NK-92 treated with Interleukin-12 subunit alpha and Interleukin-12 subunit beta, amount 100 ng/mL, for 24 hours (cell line): Measurements from ENCODE around the gene CLMP.

Experiments used
- DNase-seq: peaks from one replicate; lab custom pipeline; 2025; lab: John Stamatoyannopoulos, UW

Gene CLMP, protein sequence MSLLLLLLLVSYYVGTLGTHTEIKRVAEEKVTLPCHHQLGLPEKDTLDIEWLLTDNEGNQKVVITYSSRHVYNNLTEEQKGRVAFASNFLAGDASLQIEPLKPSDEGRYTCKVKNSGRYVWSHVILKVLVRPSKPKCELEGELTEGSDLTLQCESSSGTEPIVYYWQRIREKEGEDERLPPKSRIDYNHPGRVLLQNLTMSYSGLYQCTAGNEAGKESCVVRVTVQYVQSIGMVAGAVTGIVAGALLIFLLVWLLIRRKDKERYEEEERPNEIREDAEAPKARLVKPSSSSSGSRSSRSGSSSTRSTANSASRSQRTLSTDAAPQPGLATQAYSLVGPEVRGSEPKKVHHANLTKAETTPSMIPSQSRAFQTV

DNA sequence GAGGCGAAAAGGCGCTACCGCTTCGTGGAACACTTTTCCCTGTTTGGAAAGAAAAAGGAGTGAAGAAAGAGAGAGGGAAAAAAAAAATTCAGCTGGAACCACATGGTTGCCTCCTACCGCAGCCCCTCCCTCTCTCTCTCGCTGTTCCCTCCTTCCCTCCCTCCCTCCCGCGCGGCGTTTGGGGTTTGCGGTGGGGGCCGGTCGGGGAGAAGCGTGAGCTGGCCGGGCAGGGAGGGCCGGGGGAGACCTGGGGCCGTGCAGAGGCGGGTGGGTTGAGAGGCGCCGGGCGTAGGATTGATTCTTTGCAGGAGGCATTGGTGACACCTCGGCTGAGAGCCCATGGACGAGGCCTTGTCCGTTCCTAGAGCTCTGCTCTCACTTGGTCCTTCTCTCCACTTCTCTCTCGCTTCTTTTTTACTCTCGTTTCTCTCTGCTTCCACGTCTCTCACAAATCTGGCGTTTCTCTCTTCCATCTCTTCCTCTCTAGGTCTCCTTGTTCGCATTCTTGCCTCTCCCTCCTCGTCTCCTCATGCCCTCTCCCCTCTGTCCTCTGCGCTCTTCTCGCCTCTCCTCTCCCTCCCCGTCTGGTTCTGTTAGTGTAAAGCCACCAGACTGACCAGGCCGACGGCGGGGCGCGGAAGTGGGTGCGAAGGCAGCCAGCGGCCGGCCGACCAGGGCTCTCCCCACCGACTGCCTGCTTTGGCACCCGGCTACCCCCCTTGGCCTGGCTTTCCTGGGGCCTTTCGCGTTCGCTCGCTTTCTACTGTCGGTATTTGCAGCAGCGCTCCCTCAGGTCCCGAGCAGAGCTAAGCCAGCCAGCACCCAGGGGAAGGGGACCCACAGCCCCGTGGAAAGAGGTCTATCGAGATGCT lies at the start of gene CLMP:
CLMP (minus strand) TSS at position 61 of the 872 bp plus-strand sequence. CDS start 308 bp downstream, outside the sequence.
- DNase-seq: no peak

DNA sequence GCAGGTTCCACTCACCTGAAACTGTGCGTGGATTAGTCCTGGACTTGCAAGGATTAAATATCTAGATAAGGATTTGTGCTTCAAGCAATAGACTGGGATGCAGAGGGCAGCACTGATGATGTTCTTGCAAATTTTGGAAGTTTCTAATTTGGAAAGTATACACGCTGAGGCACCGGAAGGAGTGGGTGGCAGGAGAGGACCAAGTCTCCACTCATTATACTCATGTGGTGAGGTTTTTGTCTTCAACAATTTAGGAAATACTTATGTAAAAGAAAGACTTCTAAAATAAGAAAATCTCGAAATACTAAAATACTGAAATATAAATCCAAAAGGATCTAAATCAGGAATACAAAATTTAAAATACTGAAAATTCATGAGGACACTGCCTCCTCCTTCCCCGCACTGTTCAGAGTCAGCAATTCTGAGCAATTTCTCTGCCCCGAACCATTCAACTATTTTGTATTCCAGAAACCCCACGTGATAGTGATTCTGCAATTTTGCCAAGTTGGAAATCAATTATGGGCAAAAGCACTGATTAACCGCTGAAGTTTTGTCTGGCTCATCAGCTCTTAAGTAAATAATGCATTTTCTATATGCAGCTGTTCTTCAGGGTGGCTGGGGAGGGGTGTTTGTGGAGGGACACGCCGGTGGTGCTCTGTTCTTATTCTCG lies 47.0 kb upstream of the CLMP start:
- no peak for DNase-seq

DNA sequence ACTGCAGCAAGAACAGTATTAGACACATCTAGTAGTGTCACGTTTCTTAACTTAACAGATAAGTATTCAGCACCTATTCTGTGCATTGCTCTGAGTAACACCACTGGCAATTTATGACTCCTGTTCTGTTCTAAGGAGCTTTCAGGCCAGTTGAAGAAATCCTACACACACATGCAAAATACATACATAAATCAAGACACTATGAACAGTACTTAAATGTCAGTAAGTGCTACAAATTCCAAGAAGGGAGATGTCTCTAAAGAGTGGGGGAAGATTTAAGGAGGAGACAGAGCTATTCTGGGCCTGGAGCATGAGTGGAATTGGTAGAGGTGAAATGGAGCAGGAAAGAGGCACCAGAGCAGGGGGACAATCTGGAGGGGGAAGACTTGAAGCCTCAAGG lies 46.2 kb upstream of the CLMP start:
- DNase-seq: no peak

DNA sequence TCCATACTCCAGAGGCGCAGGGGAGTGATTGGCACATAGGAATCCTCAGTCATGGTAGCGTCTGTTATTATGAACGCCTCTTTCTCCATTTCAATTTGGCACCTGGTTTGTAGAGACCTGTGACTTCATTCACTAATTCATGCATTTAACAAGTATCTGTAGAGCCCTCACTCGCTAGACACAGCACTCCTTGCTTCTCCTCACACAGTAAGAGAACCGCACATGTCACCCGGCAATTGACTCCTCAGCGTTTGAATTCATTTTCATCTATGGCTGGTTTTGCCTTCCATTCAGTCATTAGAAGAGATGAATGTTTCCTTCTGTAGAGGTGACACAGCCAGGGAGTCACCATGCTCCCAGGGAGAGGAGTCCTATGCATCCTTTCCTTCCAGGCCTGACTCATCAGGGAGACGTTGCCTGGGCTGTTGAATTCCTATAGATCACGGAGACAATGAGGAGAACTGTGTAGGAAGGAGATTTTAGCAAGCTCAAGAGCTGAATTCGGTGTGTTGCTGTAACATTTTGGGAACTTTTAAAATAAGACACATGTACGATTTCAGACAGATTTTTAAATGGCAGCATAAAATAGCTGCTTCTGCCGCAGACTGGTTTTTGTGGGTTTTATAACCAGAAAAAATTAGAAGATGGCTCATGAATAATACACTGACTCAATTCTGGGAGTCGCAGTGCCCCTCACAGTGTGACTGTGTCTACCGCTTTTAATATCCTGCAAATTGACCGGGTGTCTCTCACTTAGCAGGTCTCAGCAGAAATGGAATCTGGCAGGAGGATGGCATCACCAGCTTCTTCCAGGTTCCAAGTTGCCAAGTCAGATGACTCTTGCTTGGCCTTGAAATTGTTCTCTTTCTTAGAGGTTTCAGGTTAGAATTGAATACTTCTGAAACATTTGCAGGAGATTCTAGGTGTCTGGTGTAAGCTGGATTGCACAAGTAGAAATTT lies 44.4 kb upstream of the CLMP start:
- DNase-seq: no peak

DNA sequence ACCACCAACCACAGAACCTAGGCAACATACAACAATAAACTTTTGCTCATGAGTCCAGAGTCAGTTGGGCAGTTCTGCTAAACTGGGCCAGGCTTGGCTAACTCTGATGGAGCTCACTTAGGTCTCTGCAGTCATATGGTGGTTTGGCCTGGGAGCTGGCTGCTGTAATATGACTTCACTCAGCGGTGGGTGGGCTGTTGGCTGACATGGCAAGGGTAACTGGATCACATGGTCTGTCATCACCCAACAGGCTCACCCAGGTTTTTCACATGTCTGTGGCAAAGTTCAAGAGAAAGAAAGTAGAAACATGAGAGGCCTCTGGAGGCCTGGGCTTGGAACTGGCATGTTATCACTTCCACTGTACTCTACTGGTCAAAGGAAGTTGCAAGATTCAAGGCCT lies 43.2 kb upstream of the CLMP start:
- no peak for DNase-seq

DNA sequence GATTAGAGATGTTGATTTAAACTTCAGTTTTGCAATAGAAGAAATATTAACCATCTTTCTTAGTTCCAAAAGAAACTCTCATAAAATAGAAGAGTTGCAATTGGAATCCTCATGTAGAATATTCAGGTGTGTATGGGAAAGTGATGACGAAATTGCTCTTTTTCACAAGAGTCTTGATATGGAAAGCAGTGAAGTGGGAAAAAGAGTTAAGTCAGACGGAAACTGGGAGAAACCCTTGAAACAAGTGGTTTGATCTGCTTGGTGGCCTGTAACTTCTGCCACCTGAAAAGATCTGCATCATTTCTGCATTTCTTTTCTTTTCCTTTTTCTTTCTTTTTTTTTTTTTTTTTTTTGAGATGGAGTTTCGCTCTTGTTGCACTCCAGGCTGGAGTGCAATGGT lies 41.8 kb upstream of the CLMP start:
- no peak for DNase-seq

DNA sequence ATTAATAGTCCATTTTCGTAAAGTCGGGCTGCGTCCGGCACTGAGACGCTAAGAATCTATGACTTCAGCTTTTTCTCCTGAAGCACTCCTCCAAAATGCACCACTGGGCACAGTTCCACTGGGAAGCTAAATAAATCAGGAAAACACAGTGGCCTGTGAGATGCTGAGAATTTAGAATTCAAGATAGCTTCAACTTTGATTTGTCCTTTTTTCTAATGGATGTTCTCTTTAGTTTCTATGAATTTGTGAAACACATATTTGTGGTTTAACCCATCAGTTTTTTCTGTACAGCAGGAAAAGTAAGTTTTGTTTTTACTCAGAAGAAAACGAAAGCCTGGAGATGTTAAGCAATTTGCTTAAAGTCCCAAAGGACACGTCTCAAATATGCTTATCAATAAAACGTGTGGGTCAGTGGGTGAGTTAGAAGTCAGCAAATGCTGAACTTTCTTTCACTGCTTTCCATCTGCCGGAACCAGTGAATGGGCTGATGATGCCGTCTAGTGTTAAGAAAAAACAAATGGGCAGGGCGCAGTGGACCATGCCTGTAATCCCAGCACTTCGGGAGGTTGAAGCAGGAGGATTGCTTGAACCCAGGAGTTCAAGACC lies 40.7 kb upstream of the CLMP start:
- no peak for DNase-seq

DNA sequence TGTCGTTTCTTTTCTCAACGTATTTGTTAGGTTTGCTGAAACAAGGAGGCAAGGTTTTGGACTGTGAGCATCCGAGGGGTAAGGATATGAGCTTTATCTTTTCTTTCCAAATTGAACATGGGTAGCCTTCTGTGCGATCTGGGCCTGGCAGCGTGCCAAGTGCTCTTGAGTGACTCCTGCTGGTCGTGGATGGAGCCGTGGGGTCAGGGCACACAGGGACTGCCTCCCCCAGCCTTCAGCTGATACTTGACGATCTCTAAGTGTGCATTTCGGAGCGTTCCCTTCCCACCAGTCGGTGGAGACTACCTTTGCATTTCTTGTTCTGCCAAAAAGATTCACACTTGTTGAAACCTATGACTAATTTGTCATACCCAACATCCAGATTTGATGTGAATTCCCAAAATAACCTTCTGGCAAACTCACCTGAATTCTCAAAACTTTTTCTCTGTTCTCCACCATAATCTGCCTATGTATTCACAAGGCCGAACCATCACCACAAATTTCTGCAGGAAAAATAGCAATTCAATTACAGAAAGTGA lies 40.1 kb upstream of the CLMP start:
- DNase-seq: no peak

DNA sequence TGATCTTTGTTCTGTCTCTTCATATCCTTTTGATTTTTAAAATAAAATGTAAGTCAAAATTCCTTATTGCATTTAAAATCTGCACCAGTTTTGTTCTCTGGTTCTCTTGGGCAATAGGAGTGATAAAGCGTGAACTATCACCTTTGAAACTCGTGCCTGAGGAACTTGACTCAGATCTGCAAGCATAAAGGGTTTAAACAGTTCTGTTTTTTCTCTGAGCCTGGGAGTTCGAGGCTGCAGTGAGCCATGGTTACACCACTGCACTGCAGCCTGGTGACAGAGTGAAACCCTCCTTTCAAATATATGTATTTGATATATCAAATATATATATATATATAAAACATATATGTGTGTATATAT lies 38.9 kb upstream of the CLMP start:
- DNase-seq: no peak

DNA sequence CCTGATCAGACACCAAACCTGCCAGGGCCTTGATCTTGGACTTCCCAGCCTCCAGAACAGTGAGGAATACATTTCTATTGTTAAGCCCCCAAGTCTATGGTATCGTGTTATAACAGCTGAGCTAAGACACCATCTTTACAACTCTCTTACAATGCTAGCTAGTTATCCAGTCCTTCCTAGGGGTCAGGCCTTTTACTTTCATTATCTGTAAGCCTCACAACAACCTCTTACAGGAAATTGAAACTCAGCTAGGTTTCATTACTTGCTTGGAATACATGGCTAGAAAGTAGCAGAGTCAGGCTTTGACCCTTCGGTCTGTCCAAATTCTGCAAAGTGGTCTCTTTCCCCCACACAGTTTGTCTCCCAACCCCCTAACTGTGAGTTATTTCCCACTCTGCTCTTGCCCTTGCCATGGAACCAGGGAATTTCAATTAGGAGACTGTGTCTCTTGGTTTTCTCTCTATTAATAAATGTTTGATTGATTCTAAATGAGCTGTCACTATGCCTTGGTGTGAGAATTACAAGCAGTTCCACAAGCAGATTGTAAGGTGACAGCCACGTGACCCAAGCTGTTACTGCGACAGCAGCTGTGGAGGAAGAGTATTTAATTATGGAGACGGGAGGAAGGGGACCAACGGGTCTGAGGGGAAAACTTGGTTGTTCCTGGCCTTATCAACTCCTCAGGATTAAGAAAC lies 38.4 kb upstream of the CLMP start:
- no peak for DNase-seq

DNA sequence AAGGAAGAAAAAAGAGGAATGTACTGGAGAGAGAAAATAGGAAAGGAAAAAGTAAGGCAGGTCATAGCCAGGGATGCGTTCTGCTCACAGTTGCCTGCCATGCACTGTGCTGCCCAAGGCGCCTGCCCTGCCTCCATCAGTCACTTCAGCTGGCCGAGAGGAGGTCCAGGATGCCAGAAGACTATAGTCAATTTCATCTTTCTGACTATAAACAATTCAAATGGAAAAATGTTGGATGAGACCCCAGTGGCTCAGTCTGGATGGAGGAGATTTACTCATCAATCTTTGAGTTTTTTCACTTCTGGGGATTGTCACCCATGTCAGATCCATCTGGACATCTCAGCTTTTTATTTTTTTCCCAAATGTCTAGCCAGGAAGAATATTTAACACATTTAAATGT lies 36.7 kb upstream of the CLMP start:
- DNase-seq: no peak

DNA sequence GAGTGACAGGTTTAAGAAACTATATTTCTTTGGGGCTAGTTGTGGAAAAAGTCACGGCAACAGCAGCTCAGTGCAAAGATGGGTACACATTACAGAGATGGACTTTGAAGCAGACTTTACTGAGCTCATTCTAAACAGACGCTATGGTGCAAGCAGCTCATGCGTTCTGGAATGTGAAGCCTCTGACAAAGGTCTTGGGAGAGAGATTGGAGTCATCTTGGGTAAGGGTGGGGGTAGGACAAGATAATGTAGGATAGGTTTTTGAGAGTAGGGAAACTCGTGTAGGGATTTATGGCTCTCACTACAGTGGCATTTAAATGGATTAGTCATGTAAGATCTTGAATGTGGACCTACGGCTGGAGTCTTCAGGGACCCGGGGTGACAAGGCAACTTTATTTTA lies 36.2 kb upstream of the CLMP start:
- no peak for DNase-seq

DNA sequence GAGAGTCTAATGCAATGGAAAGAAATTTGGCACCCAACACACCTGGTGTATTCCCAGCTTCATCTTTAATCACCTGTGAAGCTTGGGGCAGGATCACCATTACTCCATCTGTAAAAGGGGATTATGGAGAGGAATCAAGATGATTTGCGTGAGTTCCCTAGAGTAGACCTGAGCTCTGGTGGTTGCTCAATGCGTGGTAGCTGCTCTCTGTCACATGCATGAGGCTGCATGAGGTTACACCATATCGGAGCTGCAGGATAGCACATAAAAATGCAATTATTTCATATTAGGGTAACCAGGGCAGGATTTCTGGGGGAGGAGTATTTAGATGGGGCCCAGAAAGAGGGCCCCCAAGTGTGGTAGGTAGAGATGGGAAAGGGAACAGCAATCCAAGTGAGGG lies 35.3 kb upstream of the CLMP start:
- DNase-seq: no peak

DNA sequence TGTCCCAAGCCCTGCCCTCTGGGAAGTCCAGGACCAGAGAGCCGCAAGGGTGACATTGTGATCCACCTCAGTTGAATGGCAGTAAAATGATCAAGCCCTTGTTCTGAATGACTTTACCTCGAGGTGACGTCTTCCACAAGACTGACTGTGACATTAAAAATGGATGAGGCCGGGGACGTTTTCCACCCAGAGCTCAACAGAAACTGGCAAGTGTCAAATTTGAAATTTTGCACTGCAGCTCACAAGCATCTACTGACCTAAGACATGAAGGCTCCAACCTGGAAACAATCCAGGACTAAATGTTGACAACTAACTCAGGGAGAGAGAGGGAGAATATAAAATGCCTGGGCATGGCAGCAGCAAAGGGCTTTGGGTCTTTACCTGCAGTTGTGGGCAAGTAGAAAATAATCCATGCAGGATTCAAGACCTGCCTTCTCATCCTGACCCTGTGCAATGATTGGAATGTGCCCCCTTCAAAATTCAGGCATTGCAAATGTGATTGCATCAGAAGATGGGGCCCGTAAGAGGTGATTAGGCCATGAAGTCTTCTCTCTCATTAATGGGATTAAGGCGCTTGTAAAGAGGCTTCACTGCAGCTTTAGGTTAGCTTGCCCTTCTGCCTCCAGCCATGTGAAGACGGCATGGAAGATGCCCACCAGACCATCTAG lies 33.6 kb upstream of the CLMP start:
- no peak for DNase-seq

DNA sequence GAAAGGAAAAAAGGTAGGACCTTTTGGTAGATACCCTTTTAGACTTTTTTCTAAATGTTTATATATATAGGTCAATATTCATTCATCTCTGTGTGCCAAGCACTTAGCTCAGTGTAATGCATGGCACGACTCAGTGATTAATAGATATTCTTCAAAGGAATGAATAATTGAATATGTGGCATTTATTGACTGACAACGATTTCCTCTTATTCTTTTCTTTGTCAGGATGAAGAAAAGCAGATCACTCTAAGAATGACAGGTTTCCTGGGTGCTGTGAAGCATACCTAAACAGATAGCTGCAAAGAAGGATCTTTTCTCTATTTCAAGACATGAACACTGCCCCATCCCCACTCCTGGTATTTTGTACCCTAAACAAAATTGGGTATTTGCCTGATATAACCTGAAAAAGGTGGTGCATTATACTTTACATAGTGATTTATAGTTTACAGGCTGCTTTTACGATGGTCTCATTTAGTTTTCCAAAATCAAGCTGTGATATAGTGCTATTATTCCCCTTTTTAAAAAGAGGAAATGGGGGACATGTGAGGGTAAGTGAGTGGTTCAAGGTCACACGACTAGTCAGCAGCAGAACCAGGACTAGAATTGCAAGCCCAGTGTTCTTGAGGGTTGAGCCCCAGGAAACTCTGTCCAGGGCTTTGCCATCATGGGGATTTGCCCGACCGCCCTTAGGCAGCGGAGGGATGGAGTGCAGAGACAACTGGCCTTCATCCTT lies 32.9 kb upstream of the CLMP start:
- no peak for DNase-seq

DNA sequence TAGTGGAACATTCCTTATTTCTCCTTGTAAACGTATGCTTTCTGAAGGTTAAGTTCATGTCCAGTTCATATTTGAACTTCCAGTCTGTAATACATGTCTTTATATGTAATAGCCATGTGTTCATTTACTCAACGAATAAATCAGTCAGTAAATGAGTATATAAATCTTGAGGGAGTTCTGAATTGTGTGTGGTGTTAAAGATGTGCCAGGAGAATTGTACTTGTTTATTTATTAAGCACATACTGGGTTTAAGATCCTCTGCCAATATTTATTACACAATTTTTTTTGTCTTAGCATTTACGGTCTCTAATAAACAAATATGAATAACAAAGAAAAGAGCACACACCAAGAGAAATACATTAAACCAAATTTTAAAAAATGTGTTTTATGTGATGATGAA lies 26.5 kb upstream of the CLMP start:
- no peak for DNase-seq

DNA sequence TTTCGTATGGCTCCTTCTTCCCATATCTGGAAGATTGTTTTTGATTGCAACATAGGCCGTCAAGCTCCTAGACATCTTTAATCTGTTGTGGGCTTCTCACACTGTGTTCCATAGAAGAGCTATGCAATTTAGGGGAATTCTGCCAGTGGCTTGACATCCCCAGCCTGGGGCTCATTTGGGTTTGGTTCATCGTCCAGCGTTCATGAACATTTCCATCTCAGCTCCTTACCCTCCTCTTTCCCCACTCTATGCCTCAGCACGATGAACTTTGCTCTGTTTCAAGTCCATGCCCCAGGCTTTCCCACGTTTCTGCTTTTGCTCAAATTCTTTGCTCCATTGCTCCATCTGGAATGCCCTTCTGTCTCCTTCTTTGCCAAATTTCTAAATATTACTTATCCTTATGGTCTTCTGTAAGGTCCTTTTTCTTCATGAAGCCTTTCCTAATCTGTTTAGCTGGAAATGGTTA lies 26.1 kb upstream of the CLMP start:
- no peak for DNase-seq

DNA sequence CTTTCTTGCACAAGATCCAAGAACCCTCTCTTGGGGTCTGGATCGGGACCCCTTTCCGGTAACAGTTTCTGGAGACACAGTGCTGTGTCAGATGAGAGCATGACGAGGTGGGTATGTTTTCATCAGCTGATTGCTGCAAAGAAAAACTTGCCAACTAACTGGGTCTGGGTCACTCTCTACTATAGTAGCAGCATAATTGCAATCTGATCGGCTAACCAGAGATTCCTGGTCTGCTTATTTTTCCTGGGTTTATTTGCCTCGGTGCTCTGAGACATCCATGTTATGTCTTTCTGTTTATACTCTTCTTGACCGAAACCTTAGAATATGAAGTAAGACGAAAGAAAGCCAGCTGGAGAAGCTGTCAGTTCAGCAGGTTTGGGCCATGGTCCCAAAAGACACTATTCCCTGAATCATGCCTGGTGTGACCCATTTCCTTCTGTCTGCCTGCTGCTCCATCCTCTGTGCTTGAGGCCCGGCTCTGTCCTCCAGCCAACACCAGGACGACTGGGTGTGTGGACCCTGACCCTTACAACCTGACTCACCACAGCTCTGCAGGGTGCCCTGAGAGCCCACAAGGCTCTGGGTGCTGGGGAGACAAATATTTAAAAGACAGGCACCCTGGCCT lies 24.1 kb upstream of the CLMP start:
- DNase-seq: no peak

DNA sequence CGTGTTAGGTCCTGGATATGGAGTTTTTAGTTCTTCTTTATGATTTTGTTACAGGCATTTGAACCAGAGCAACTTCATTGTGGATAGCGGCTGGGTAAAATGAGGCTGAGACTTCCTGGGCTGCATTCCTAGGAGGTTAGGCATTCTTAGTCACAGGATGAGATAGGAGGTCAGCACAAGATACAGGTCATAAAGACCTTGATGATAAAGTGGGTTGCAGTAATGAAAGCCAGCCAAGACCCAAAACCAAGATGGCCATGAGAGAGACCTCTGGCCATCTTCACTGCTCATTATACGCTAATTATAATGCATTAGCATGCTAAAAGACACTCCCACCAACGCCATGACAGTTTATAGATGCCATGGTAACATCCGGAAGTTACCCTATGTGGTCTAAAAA lies 23.4 kb upstream of the CLMP start:
- DNase-seq: no peak
